HepG2 (cell line): Measurements from ENCODE around the gene HDAC4.

Experiments
- ATF6 ChIP-seq: sonication (generic); formaldehyde crosslinking; conservative IDR thresholded peaks from 2 replicates; pipeline ENCODE4 v1.4.0; 2020; ENCODE audit warnings: missing genetic modification reagents
- CAMTA2 ChIP-seq: sonication (generic); formaldehyde crosslinking; IDR thresholded peaks from 2 replicates; pipeline ENCODE4 v1.4.0; 2020; ENCODE audit warnings: mild to moderate bottlenecking, missing genetic modification reagents, borderline replicate concordance
- CTCF ChIP-seq: sonication (generic); formaldehyde crosslinking; IDR thresholded peaks from 2 replicates; pipeline ENCODE4 v1.5.0; 2020; ENCODE audit warnings: mild to moderate bottlenecking, missing genetic modification reagents, moderate library complexity
- POLR2A ChIP-seq, 2 experiments: IDR thresholded peaks; 2 replicates each; pipeline ENCODE4 v1.6.1; 2011; ENCODE audit warnings: low read depth in 2 of 2, low read length in 2 of 2, mild to moderate bottlenecking in 1 of 2, moderate library complexity in 1 of 2; ENCODE audit not compliant: insufficient read depth in 1 of 2
- PRPF4 ChIP-seq: fragments of 200-400 bp; formaldehyde crosslinking; IDR thresholded peaks from 2 replicates; pipeline ENCODE4 v1.6.1; 2016; ENCODE audit warnings: low read length, low read depth; ENCODE audit not compliant: poor library complexity, severe bottlenecking
- ZHX2 ChIP-seq, 2 experiments: sonication (generic) in 1 of 2; formaldehyde crosslinking in 1 of 2; IDR thresholded peaks; 2 replicates each; pipeline versions ENCODE4 v1.6.1 to v1.9.0; 2014 to 2022; ENCODE audit warnings: antibody characterized with exemption in 1 of 2, borderline replicate concordance in 1 of 2, inconsistent platforms in 1 of 2, low read depth in 1 of 2, missing genetic modification reagents in 1 of 2
- ZNF431 ChIP-seq: sonication (generic); formaldehyde crosslinking; IDR thresholded peaks from 2 replicates; pipeline ENCODE4 v1.9.0; 2022; ENCODE audit warnings: missing genetic modification reagents, low read depth, mild to moderate bottlenecking, borderline replicate concordance
- ZNF800 ChIP-seq: sonication (generic); formaldehyde crosslinking; IDR thresholded peaks from 2 replicates; pipeline ENCODE4 v1.4.0; 2020; ENCODE audit warnings: missing genetic modification reagents
- ZUFSP ChIP-seq: sonication (generic); formaldehyde crosslinking; IDR thresholded peaks from 2 replicates; pipeline ENCODE4 v1.9.0; 2021; ENCODE audit warnings: missing genetic modification reagents, mild to moderate bottlenecking, borderline replicate concordance

- TF ChIP-seq CAMTA2 (CRISPR knock-in tag): no peak
- TF ChIP-seq POLR2A (IDR thresholded peaks at IDR 0.05; ENCODE audit: insufficient read depth in 1 of 2, low read depth in 2 of 2, low read length in 2 of 2): no peak
- TF ChIP-seq ZNF431: no peak
- no peak for TF ChIP-seq ZNF800
- TF ChIP-seq ZHX2 (IDR thresholded peaks at IDR 0.05; ENCODE audit: low read depth): no peak
- no peak for TF ChIP-seq ZHX2 (CRISPR knock-in tag; IDR thresholded peaks at IDR 0.05; ENCODE audit: borderline replicate concordance)
- no peak for TF ChIP-seq CTCF (CRISPR knock-in tag)
- no peak for TF ChIP-seq ZUFSP (CRISPR knock-in tag)
- TF ChIP-seq ATF6: no peak
- no peak for TF ChIP-seq PRPF4
Measured at GRCh38 chr2:239190361-239190760, 210.5 kb downstream of the HDAC4 start.
